CD14-positive monocyte (primary cell): Measurements from ENCODE around the gene ACSS3. TPM values are rescaled to one million over a fixed set of nuclear protein-coding genes. Genes with fewer than 3 reads are reported as not detected.

Experiments
- DNase-seq, 3 donors: peaks; one replicate each; pipeline ENCODE4 v3.0.0-alpha.2; 2011 to 2022
- H2AFZ ChIP-seq: 2 replicates; pipeline ENCODE4 v1.6.0; 2012; ENCODE audit warnings: mild to moderate bottlenecking, low read depth, low read length, inconsistent platforms; ENCODE audit not compliant: insufficient read depth, poor library complexity, severe bottlenecking
- H3K27ac ChIP-seq, 2 donors: 1 replicate in 1 of 2; 2 replicates in 1 of 2; pipeline ENCODE4 v1.5.1; 2012 to 2013; ENCODE audit warnings: low read length in 2 of 2, control low read depth in 1 of 2, inconsistent platforms in 1 of 2, low read depth in 1 of 2, mild to moderate bottlenecking in 1 of 2
- H3K27me3 ChIP-seq, 2 donors: one replicate each; pipeline versions ENCODE4 v1.6.0 to v1.6.1; 2011 to 2013; ENCODE audit warnings: low read length in 2 of 2; ENCODE audit not compliant: control insufficient read depth in 2 of 2, insufficient read depth in 2 of 2
- H3K36me3 ChIP-seq, 2 donors: replicated peaks in 1 of 2; 1 replicate in 1 of 2; 2 replicates in 1 of 2; pipeline versions ENCODE4 v1.5.1 to v1.6.1; 2012 to 2013; ENCODE audit warnings: low read length in 2 of 2, control low read depth in 1 of 2, inconsistent platforms in 1 of 2, mild to moderate bottlenecking in 1 of 2; ENCODE audit not compliant: insufficient read depth in 2 of 2, control insufficient read depth in 1 of 2
- H3K4me1 ChIP-seq, 2 donors: 1 replicate in 1 of 2; 2 replicates in 1 of 2; pipeline versions ENCODE4 v1.5.1 to v1.6.1; 2012 to 2013; ENCODE audit warnings: low read length in 2 of 2, control low read depth in 1 of 2, inconsistent platforms in 1 of 2, mild to moderate bottlenecking in 1 of 2, moderate library complexity in 1 of 2; ENCODE audit not compliant: insufficient read depth in 2 of 2, control insufficient read depth in 1 of 2
- H3K4me2 ChIP-seq: replicated peaks from 2 replicates; pipeline ENCODE3; 2012; ENCODE audit warnings: low read length, moderate library complexity, mild to moderate bottlenecking; ENCODE audit not compliant: poor library complexity, severe bottlenecking; ENCODE audit errors: extremely low read depth
- H3K4me3 ChIP-seq, 3 experiments: fragments of 200-600 bp in 1 of 3; sonication (generic) in 1 of 3; replicated peaks in 1 of 3; 1 replicate in 2 of 3; 2 replicates in 1 of 3; pipeline ENCODE4 v1.5.1; 2011 to 2013; ENCODE audit warnings: low read length in 3 of 3, mild to moderate bottlenecking in 3 of 3, control low read depth in 2 of 3, low read depth in 2 of 3, inconsistent platforms in 1 of 3, moderate library complexity in 1 of 3
- H3K79me2 ChIP-seq: 2 replicates; pipeline ENCODE4 v1.6.0; 2012; ENCODE audit warnings: mild to moderate bottlenecking, control low read depth, inconsistent platforms, low read length, moderate library complexity; ENCODE audit not compliant: insufficient read depth
- H3K9ac ChIP-seq: 2 replicates; pipeline ENCODE4 v1.6.0; 2017; ENCODE audit warnings: low read length, mild to moderate bottlenecking; ENCODE audit not compliant: insufficient read depth, poor library complexity, severe bottlenecking
- H3K9me3 ChIP-seq, 2 donors: replicated peaks in 1 of 2; 1 replicate in 1 of 2; 2 replicates in 1 of 2; pipeline versions ENCODE4 v1.5.1 to v1.6.1; 2012 to 2013; ENCODE audit warnings: low read length in 2 of 2, control low read depth in 1 of 2; ENCODE audit not compliant: control insufficient read depth in 1 of 2, insufficient read depth in 1 of 2
- H4K20me1 ChIP-seq: 2 replicates; pipeline ENCODE4 v1.6.0; 2012; ENCODE audit warnings: mild to moderate bottlenecking, low read length, control low read depth, moderate library complexity; ENCODE audit not compliant: insufficient read depth
- H3K27ac Mint-ChIP-seq, 7 donors: one replicate each; pipeline ENCODE4 v1.8.0; 2020; ENCODE audit warnings: mild to moderate bottlenecking in 7 of 7, mixed read lengths in 7 of 7, moderate library complexity in 6 of 7, inconsistent platforms in 2 of 7
- H3K27me3 Mint-ChIP-seq, 3 donors: one replicate each; pipeline ENCODE4 v1.8.0; 2021 to 2022; ENCODE audit warnings: low read depth in 3 of 3, mild to moderate bottlenecking in 3 of 3, mixed read lengths in 3 of 3, moderate library complexity in 3 of 3, inconsistent platforms in 1 of 3
- H3K36me3 Mint-ChIP-seq, 2 donors: one replicate each; pipeline ENCODE4 v1.8.0; 2020; ENCODE audit warnings: mixed read lengths in 2 of 2, inconsistent platforms in 1 of 2, mild to moderate bottlenecking in 1 of 2
- H3K4me1 Mint-ChIP-seq: one replicate; pipeline ENCODE4 v1.8.0; 2020; ENCODE audit warnings: mild to moderate bottlenecking, mixed read lengths
- H3K4me3 Mint-ChIP-seq, 2 donors: one replicate each; pipeline ENCODE4 v1.8.0; 2020; ENCODE audit warnings: mild to moderate bottlenecking in 2 of 2, mixed read lengths in 2 of 2, moderate library complexity in 1 of 2
- H3K9me3 Mint-ChIP-seq, 7 donors: one replicate each; pipeline ENCODE4 v1.8.0; 2020 to 2022; ENCODE audit warnings: mixed read lengths in 7 of 7, mild to moderate bottlenecking in 6 of 7, moderate library complexity in 6 of 7, inconsistent platforms in 2 of 7
- CTCF ChIP-seq: fragments of 200-600 bp; IDR thresholded peaks from one replicate; pipeline ENCODE4 v1.8.0; 2022; ENCODE audit warnings: antibody characterized with exemption, mild to moderate bottlenecking
- WGBS: methylation state at CpG from one replicate; pipeline ENCODE4 v1.1.5; 2013; ENCODE audit warnings: missing lambda C conversion rate; ENCODE audit not compliant: insufficient coverage; 5-methylcytosine and 5-hydroxymethylcytosine counted together
- intact Hi-C, 2 donors: fragments of 100-400 bp; cut with micrococcal nuclease; formaldehyde crosslinking; loops; one replicate each; pipeline versions ENCODE4 v1.15.0 to v1.15.1; 2023
- polyA plus RNA-seq, 3 donors: library from polyadenylated mRNA; depleted of rRNA in 1 of 3; unstranded in 2 of 3; stranded (reverse) in 1 of 3; fragments of 300-500 nt in 2 of 3; fragments of >200 nt in 1 of 3; fragmentation: Illumina TruSeq in 2 of 3; gene quantifications; 1 replicate in 2 of 3; 2 replicates in 1 of 3; pipeline ENCODE4 v1.2.3, GENCODE V29; 2012 to 2021

ACSS3 gene
- polyA plus RNA-seq, 3 donors = 0.09 to 0.16 TPM; not detected in 1

DNA sequence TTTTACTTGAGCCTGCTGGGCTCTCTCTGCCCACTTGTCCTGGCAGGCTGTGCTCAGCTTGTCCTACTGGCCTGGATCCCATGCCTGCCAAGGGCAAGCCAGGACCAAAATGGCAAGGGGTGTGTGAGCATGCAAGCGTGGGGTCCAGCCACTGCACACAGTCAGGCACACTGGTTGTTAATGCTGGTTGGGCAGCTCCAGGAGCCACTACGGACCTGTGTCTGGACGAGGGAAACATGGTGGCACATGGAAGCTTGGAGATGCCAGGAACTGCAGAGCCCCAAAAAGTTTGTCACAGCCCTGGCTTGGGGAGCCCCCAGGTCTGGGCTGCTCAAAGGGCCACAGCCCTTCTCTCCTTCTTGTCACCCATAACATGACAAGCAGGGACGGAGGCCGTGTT lies 83.8 kb downstream of the ACSS3 start:
- no peak overlapping the region for H3K27ac ChIP-seq
- intact Hi-C loops = no loop called here
- H3K9ac ChIP-seq = no peak overlapping the region
- H3K4me2 ChIP-seq = no peak overlapping the region
- 93% methylated on average over 5 of the region's 5 CpGs for WGBS
- Mint-ChIP-seq H3K27me3 (peaks cover 0 to 3% (median 2%) of the 10 kb centered on the region in 3 donors), H3K36me3 (no peaks in the 10 kb centered on the region), H3K4me3 (no peak overlapping the region), H3K4me1 (no peaks in the 10 kb centered on the region), H3K27ac (no peak overlapping the region), H3K9me3 (peaks cover 0 to 14% (median 5%) of the 10 kb centered on the region in 7 donors)
- no peaks in the 10 kb centered on the region for H3K4me1 ChIP-seq
- no peak overlapping the region for H3K4me3 ChIP-seq
- no peak overlapping the region for H2AFZ ChIP-seq
- no peaks in the 10 kb centered on the region for H3K79me2 ChIP-seq
- H4K20me1 ChIP-seq = no peaks in the 10 kb centered on the region
- TF ChIP-seq CTCF = no peak
- no peaks in the 10 kb centered on the region for H3K27me3 ChIP-seq
- H3K36me3 ChIP-seq = no peaks in the 10 kb centered on the region
- DNase-seq = no peak
- H3K9me3 ChIP-seq = peaks cover 0 to 15% of the 10 kb centered on the region in 2 donors

- Mint-ChIP-seq H3K4me1 (no peaks in the 10 kb centered on the region), H3K9me3 (peaks cover 0 to 14% (median 4%) of the 10 kb centered on the region in 7 donors), H3K27ac (no peak overlapping the region), H3K4me3 (no peak overlapping the region), H3K27me3 (peaks cover 0 to 3% (median 2%) of the 10 kb centered on the region in 3 donors), H3K36me3 (no peaks in the 10 kb centered on the region)
- intact Hi-C loops = no loop called here
- no peak overlapping the region for H3K4me3 ChIP-seq
- 80% methylated on average over 2 of the region's 4 CpGs for WGBS
- no peaks in the 10 kb centered on the region for H3K4me1 ChIP-seq
- no peaks in the 10 kb centered on the region for H3K79me2 ChIP-seq
- H3K27ac ChIP-seq = no peak overlapping the region
- no peaks in the 10 kb centered on the region for H3K36me3 ChIP-seq
- H3K9ac ChIP-seq = no peak overlapping the region
- no peak for TF ChIP-seq CTCF
- no peaks in the 10 kb centered on the region for H3K27me3 ChIP-seq
- no peak for DNase-seq
- peaks cover 0 to 15% of the 10 kb centered on the region in 2 donors for H3K9me3 ChIP-seq
- H3K4me2 ChIP-seq = no peak overlapping the region
- H2AFZ ChIP-seq = no peak overlapping the region
- H4K20me1 ChIP-seq = no peaks in the 10 kb centered on the region
Measured at GRCh38 chr12:81162391-81163136, 84.7 kb downstream of the ACSS3 start.
